ENCODE data around the gene FNDC3B. TPM values are rescaled to one million over a fixed set of nuclear protein-coding genes. Genes with fewer than 3 reads are reported as not detected.

FNDC3B gene
- total RNA-seq, 1 donor from 2014 or later, result 9.3 TPM

- POLR2A ChIA-PET, result no interaction called here
These were observed 112.6 kb downstream of the FNDC3B start for GRCh38 chr3:172151651-172152649.

GRCh38 chr3:172152874-172153273 lies 113.5 kb downstream of the FNDC3B start:
- no peaks in the 10 kb centered on the region for H3K9me3 Mint-ChIP-seq
- ChIA-PET CTCF (no interaction called here), POLR2A (no interaction called here)
- no peak for TF ChIP-seq CTCF (IDR thresholded peaks at IDR 0.05)
- H3K4me1 Mint-ChIP-seq, result peaks cover 11% of the 10 kb centered on the region
- no peak overlapping the region for H3K27ac Mint-ChIP-seq
- H3K27me3 Mint-ChIP-seq, result peaks cover 11% of the 10 kb centered on the region
- ATAC-seq (ENCODE audit: low read depth), result no peak
- no peak overlapping the region for H3K4me3 Mint-ChIP-seq
- DNase-seq, result no peak
- intact Hi-C loops (cut with micrococcal nuclease), result no loop called here
- no peaks in the 10 kb centered on the region for H3K36me3 Mint-ChIP-seq (ENCODE audit: low read depth)

More at GRCh38 chr3:172151651-172152649, 112.6 kb downstream of the FNDC3B start:
- H3K27ac Mint-ChIP-seq, result no peak overlapping the region
- no peak for DNase-seq
- no peak for ATAC-seq (ENCODE audit: low read depth)
- CTCF ChIA-PET, result no interaction called here
- H3K9me3 Mint-ChIP-seq, result no peaks in the 10 kb centered on the region
- TF ChIP-seq CTCF (IDR thresholded peaks at IDR 0.05), result no peak
- intact Hi-C loops (cut with micrococcal nuclease), result no loop called here
- H3K36me3 Mint-ChIP-seq (ENCODE audit: low read depth), result no peaks in the 10 kb centered on the region
- no peak overlapping the region for H3K4me3 Mint-ChIP-seq
- H3K4me1 Mint-ChIP-seq, result peaks cover 11% of the 10 kb centered on the region
- peaks cover 11% of the 10 kb centered on the region for H3K27me3 Mint-ChIP-seq

GRCh38 chr3:172153335-172153861 lies 114.0 kb downstream of the FNDC3B start:
- ChIA-PET CTCF (no interaction called here), POLR2A (no interaction called here)
- peaks cover 11% of the 10 kb centered on the region for H3K27me3 Mint-ChIP-seq
- H3K4me1 Mint-ChIP-seq, result peaks cover 8% of the 10 kb centered on the region
- H3K36me3 Mint-ChIP-seq (ENCODE audit: low read depth), result no peaks in the 10 kb centered on the region
- DNase-seq (no peak), ATAC-seq (ENCODE audit: low read depth) (no peak)
- no peak for TF ChIP-seq CTCF (IDR thresholded peaks at IDR 0.05)
- H3K27ac Mint-ChIP-seq, result no peak overlapping the region
- H3K4me3 Mint-ChIP-seq, result no peak overlapping the region
- intact Hi-C loops (cut with micrococcal nuclease), result no loop called here
- H3K9me3 Mint-ChIP-seq, result no peaks in the 10 kb centered on the region

- Mint-ChIP-seq H3K4me1 (no peaks in the 10 kb centered on the region), H3K36me3 (ENCODE audit: low read depth) (no peaks in the 10 kb centered on the region), H3K27me3 (peaks cover 11% of the 10 kb centered on the region), H3K27ac (no peak overlapping the region), H3K4me3 (no peak overlapping the region), H3K9me3 (no peaks in the 10 kb centered on the region)
- TF ChIP-seq CTCF (IDR thresholded peaks at IDR 0.05), result no peak
- no peak for DNase-seq
- POLR2A ChIA-PET, result no interaction called here
- CTCF ChIA-PET, result no interaction called here
- no peak for ATAC-seq (ENCODE audit: low read depth)
- intact Hi-C loops (cut with micrococcal nuclease), result no loop called here
These were observed 115.6 kb downstream of the FNDC3B start for GRCh38 chr3:172154768-172155664.
